ENCODE data around the gene TNF. TPM values are rescaled to one million over a fixed set of nuclear protein-coding genes. Genes with fewer than 3 reads are reported as not detected.

Gene TNF
- total and polyA plus RNA-seq, 2 of the 13 experiments (the other 11 are each of a cell fraction or from before 2014, with no cell fraction given) = not detected

GRCh38 chr6:31619805-31620585, 44.6 kb downstream of the TNF start (continued):
- TF ChIP-seq MXD3 (CRISPR knock-in tag; IDR thresholded peaks at IDR 0.05) = peak; percentile 50; the same call in 1 of the 2 replicates
- TF ChIP-seq ZNF562 (CRISPR knock-in tag; IDR thresholded peaks at IDR 0.05; ENCODE audit: borderline replicate concordance) = no peak
- TF ChIP-seq ZBTB33 (CRISPR knock-in tag; IDR thresholded peaks at IDR 0.05) = peak; percentile 45; the same call in 1 of the 2 replicates
- TF ChIP-seq FIP1L1 (IDR thresholded peaks at IDR 0.05; ENCODE audit: borderline replicate concordance, insufficient read depth, low read depth, low read length) = 0 out of 2 replicates have a peak, but pooled peaks have one; percentile 63
- no peak for TF ChIP-seq PRDM10 (CRISPR knock-in tag; IDR thresholded peaks at IDR 0.05; ENCODE audit: low read depth)
- TF ChIP-seq SRY (CRISPR knock-in tag; IDR thresholded peaks at IDR 0.05) = peak; percentile 76
- no peak; the same call in 1 of the 2 replicates for TF ChIP-seq ZNF501 (CRISPR knock-in tag; IDR thresholded peaks at IDR 0.05)
- TF ChIP-seq ZNF772 (CRISPR knock-in tag; IDR thresholded peaks at IDR 0.05) = peak; percentile 98
- TF ChIP-seq LBX2 (CRISPR knock-in tag; IDR thresholded peaks at IDR 0.05; ENCODE audit: borderline replicate concordance) = peak; percentile 79; the same call in 1 of the 2 replicates
- no peak; the same call in 1 of the 2 replicates for TF ChIP-seq ZNF543 (CRISPR knock-in tag; IDR thresholded peaks at IDR 0.05)
- no peak for TF ChIP-seq DNMT3B (CRISPR knock-in tag; conservative IDR thresholded peaks at IDR 0.05)
- TF ChIP-seq THAP8 (CRISPR knock-in tag; IDR thresholded peaks at IDR 0.05; ENCODE audit: borderline replicate concordance) = no peak
